GM21786 (cell line): ENCODE measurements around the gene CDC26.
A peak's percentile ranks its signal among the peaks of the same experiment; 100 is the strongest.
"Not testable (repeated sequence)": the region's sequence is repeated elsewhere in the genome, so short reads cannot be mapped to it uniquely, and the experiment has no call there.

Experiments
- ATAC-seq: cut with Tn5 transposase; IDR thresholded peaks from one replicate; pipeline ENCODE4 v1.9.1; 2021; ENCODE audit not compliant: unreplicated experiment

Gene CDC26

DNA sequence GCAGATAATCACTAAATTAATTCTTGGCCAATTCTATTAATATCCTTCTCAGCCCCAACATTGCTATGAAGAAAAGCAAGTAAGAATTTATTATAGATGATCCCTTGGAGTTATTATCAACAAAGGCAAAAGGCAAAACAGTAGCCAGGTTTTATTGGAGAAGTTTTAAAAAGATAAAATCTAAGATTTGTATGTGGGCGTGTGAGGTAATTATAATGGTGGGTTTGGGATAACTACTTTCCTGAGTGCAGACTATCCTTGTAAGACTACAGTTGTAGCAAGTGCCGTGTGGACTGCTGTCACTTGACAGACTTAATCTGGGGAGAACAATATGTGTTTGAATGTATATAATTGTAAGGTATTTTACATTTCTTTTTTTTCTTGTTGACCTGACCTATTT lies 30.8 kb downstream of the CDC26 start:
- no peak for ATAC-seq

DNA sequence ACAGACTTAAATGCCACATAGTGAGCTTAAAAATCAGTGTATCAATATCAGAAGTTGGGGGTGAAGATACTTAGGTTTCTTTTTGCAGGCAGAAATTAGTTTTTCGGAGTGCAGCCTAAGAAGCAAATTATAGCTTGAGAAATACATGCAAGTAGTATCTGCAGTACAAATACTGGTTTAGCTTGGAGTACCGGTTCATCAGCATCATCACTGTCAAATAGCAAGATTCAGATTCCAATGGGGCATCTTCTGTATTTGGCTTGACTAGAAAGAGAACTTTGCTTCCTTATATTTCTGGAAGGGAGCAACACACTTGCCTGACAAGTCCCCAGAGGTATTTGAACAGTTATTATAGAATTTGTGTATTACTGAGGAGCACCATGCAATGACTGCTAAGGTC lies 34.2 kb downstream of the CDC26 start:
- no peak for ATAC-seq

DNA sequence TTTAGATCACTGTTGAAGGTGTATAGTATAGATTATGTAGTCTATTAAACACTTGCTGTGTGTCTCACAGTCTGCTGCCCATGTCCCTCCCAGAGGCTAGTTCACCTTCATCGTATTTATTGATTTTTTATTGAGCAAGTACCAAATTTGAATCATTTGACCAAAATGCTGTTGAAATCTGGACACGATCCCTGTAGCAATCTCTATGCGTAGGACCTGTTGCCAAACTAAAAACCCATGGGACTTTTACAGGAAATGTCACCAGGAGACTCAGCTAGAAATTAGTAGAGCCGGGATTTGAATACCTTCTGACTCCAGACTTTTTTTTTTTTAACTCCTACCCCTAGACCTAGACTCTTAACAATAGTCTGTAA lies 36.5 kb downstream of the CDC26 start:
- ATAC-seq = no peak

DNA sequence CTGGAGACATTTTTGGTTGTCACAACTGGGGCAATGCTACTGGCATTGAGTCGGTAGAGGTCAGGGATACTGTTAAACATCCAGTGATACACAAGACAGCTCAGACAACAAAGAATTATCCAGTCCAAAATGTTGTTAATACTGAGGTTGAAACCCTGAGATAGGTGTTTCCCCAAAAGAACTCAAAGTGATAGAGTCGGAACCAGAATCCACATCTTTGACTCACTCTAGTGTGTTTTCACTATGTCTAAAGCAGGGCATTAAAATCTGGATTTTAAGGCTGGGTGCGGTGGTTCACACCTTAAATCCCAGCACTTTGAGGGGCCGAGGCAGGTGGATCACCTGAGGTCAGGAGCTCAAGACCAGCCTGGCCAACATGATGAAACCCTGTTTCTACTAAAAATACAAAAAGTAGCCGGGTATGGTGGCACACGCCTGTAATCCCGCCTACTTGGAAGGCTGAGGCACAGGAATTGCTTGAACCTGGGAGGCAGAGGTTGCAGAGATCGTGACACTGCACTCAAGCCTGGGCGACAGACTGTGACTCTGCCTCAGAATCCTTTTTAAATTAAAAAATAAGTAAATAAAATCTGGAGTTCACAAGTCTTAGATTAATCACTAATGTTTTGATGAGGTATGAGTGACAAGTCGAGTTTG lies 37.0 kb downstream of the CDC26 start:
- no peak for ATAC-seq

DNA sequence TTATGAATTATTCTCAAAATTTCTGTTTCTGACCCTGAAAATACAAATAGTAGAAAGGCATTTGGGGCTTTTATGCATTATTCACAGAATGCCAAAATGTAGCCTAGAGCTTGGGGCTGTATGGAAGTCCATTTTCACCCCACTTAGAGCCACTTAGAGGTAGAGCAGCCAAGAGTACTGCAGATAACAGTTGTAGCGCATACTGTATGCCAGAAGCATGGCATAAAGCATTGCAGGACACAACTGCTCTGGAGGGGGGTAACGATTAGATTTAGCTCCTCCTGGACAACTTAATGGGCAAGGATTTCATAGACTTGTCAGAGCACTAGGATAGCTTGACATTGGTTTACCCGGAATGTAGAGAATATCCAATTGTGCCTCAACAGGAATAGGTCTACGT lies 38.3 kb downstream of the CDC26 start:
- ATAC-seq = no peak

DNA sequence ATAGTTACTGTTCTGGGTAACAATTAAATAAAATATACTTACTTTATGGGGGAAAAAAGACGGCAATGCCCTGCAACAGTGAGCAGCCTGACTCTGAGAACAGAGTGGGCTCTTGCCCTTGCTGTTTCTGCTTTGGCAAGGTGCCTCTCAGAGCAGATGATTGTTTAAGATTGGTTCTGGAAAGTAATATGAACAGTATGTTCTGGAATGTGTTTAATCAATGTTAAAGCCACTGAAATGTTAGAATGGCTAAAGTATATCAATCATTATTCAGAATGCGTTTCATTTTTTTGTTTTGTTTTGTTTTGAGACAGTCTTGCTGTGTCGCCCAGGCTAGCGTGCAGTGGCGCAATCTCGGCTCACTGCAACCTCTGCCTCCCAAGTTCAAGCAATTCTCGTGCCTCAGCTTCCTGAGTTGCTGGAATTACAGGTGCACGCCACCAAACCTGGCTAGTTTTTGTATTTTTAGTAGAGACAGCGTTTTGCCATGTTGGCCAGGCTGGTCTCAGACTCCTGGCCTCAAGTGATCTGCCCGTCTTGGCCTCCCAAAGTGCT lies 39.6 kb downstream of the CDC26 start:
- ATAC-seq = not testable (repeated sequence)

DNA sequence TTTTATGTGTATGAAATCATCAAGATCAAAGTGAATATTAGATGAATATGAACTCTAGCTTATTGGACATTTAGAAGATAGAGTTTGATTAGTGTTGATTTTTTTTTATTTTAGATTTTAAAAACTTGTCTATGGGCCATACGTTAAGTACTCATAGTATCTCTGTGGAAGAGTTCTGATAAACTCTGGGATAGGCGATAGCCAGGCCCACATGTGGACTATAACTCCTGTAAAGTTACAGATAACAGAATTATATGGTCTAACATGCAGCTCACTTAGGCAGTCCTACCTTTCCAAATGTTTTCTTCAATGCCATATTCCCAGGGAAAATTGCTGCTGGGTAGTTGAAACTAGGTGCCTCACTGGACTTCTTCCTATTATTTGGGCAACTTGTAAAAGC lies 43.7 kb downstream of the CDC26 start:
- ATAC-seq = no peak

DNA sequence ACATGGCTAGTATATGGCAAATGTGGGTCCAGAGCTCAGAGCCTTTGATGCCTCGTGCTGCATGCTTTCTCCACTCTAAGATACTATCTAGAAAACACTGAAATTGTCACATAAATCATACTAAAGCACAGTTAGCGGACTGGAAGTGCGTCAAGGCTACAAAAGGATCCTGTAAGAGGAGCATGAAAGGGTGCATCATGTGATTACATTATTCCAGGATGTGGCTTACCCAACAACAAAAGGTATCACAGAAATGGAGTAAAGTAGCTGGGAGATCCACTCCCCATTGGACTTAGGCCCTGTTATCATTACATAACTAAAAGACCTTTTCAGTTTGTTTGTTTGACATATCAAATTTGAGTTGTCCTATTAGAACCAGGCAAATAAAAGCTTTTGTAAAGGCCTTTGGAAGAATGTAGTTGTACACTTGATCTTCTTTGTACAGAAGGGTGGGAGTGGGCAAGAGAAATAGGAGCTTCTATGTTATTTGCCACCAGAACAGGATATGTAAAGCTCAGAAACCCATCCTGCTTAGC lies 47.2 kb downstream of the CDC26 start:
- no peak for ATAC-seq

DNA sequence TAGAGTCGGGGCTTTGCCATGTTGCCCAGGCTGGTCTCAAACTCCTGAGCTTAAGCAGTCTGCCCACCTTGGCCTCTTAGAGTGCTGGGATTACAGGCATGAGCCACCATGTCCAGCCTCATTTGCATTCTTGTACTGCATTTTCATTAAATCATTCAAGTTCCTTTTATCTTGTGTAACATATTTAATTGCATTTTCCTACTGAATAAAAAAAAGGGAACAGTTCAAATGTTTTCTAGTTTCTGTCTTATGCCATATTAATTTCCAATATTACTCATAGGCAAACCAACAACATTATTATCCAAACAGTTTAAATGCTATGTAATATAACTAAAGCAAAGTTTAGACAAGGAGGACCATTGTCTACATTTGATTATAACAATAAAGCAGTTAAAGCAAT lies 47.9 kb downstream of the CDC26 start:
- ATAC-seq = no peak

DNA sequence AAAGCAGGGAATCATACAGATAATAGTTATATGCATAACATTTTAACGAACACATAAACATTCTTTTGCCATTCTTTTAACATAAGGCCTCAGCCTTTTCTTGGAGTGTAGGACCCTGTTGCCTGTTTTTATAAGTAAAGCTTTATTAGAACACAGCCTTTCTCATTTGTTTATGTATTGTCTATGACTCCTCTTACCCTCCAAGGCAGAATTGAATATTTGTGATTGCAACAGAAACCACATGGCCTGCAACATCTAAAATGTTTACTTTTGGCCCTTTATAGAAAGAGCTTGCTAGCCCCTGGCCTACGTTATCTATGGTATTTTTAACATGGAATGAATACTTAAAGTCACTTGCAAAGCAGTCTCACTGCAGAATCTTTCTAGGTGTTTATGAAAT lies 51.4 kb downstream of the CDC26 start:
- no peak for ATAC-seq

DNA sequence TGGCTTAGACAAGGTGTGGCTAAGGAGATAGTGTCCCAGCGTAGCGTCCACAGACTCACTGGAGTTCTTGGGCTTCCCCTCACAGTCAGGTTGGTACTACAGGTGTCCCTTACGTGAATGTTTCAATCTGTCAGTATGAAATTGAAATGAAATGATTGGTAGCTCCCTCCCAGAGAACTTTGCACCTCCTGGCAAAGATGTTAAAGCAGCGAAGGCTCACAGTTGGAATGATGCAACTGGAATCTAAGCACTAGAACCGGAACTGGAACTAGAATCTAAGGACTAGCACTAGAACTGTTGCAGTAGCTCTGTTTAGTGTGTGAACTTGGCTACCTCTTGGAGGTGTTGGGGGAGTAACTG lies 52.9 kb downstream of the CDC26 start:
- ATAC-seq = no peak

DNA sequence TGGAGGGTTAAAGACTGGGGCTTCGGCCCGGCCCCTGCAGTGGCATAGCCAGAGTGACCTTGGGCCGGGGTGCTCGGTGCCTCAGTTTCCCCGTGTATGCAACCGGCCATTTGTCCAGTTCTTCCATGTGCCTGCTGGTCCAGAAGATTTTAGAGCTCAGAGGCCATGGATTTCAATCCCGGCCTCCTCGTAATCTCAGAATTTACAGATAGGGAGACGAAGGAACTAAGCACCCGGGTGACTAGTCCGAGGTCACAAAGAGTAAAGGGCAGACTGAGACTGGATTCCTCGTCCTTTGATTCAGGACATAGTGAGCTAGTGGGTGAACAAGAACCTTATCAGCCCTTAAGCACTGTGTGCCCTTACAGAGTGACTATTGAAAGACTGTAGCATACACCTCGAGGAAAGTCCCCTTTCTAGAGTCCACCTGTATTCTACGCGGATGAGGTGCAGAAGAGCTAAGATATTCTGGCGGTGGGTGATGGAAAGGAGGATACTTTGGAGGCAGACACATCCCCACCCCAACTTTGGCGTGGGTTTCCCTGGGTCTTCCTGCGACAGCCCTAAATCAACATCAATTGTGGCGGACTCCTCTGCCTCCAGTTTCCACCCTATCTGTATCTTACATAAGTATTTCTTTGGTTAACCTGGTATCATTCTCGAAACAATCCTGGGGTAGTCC lies 53.4 kb downstream of the CDC26 start:
- ATAC-seq = no peak

DNA sequence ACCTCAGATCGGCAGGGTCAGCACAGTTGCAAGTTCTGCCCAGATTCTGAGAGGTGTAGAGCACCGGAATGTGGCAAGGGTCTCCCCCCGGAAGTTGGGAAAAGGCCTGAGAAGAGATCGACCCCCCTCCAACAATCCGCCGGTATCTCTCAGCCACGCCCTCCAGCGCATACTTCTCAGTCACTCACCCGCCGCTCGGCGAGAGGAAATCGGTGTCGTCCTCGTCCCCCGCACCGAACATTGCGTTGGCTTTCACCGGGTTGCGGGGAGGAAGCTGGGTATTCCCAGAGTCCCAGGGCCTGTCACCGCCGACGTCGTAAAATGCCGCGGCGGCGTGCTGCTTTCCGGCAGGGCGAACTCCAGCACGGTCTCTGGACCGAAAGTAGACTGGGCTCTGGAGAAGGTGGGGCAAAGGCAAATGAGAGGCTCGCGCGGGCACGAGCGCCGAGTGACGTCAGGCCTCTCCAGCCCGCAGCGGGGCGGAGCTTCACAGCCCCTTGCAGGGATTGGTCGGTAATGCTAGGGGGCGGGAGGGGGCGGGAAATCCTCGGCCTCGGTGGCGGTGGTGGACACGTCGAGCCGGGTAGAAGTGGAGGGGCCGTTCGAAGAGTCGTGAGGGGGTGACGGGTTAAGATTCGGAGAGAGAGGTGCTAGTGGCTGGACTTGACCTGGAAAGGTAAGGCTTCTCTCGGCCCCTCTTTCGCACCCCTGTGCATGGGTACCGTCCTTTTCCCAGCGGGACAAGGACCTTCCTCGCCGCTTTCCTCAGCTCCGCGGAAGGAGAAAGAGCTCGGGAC lies 54.2 kb downstream of the CDC26 start, which contains the start of the genes FKBP15 and SLC31A1:
TSS of gene FKBP15 (minus strand) at position 275 of the 797 bp plus-strand sequence. CDS start at position 241, 34 bp downstream.
TSS of gene SLC31A1 (plus strand) at position 542 of the 797 bp plus-strand sequence. CDS start 34,605 bp downstream, outside the sequence.
- peak; percentile 81 for ATAC-seq

DNA sequence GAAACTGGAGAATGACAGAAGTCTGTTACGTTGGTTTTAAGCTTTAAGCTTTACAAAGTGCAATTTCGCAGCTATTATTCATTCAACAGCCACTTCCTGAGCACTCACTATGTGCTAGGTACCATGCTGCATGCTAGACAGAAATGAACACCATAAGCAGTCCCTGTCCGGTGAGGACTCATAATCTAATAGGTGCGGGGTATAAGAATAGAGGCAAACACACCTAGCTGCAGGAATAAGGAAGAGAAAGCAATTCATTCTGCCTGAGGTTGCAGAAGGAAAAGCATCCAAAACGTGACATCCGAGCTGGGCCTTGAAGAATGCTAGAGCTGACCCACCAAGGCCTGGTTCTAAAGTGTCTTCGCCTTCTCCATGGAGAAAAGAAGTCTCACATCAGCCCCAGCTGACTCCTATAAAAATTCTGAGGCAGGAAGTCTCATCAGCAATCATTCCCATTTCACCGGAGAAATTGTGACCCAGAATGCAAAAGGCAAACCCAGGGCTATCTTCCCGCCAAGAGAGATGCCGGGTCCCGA lies 54.8 kb downstream of the CDC26 start:
- no peak for ATAC-seq

DNA sequence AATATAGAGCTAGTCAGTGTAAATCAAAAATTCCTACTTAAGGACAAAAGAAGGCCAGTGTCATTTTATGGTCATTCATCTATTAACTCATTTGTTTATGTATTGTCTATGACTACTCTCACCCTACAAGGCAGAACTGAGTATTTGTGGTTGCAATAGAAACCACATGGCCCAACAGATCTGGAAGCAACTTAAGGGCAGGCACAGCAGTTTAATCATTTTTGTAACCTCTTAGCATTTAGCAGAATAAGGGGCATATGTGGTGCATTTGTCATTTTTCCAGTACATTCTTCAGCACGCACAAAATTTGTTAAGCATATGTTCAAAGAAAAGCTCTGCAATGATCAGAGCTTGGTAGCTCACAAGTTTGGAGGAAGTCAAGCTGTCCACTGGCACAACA lies 55.4 kb downstream of the CDC26 start:
- ATAC-seq = peak; percentile 66

DNA sequence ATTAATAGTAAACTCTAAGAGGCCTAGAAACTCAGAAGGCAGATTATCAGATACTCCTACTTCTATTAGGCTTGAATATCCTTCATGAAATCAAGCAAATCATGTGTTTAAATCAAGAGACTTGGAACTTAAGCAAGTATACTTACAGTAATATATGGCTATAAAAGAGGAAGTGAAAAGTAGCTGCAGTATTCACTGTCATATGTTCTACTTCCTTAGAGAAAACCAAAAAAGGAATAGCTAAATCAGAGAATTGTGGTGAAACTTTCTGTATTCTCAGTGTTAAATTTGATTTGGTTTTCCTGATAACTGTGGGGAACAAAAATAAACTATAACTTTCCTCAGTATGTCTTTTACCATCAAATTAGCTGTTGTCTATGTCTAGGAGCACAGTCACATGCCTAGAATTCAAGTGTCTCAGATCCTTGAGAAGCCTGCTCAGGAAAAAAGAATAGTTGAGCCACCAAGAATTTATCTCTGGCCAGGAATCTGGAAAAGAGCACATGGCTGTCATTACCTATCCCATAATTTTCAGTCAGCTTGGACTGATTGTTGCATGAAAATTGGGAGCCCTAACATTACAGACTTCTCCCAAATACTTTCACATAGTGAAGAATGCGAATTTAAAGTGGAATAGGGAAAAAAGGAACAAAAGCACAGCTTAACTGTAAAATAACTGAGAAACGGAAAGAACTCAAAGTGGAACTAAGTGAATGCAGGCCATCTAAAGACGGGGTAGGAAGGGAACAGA lies 56.0 kb downstream of the CDC26 start:
- ATAC-seq = peak; percentile 40
